COR-L47 (cell line): Measurements from ENCODE around the gene METTL16.
"Not testable (repeated sequence)": the region's sequence is repeated elsewhere in the genome, so short reads cannot be mapped to it uniquely, and the experiment has no call there.

Experiments used
- DNase-seq: peaks from one replicate; lab custom pipeline; 2025; lab: John Stamatoyannopoulos, UW

METTL16 gene

GRCh38 chr17:2502871-2503580 lies 8.7 kb downstream of the METTL16 start:
- DNase-seq, result no peak

- no peak for DNase-seq
These were observed 11.2 kb downstream of the METTL16 start for GRCh38 chr17:2500446-2500845.

- DNase-seq, result not testable (repeated sequence)
These were observed 22.4 kb downstream of the METTL16 start for GRCh38 chr17:2489286-2489685.

- DNase-seq, result no peak
These were observed 24.4 kb downstream of the METTL16 start for GRCh38 chr17:2487306-2487705.

- DNase-seq, result not testable (repeated sequence)
These were observed 25.0 kb downstream of the METTL16 start for GRCh38 chr17:2486709-2487108.

- DNase-seq, result no peak
These were observed 25.7 kb downstream of the METTL16 start for GRCh38 chr17:2485970-2486369.

GRCh38 chr17:2485543-2485942 lies 26.1 kb downstream of the METTL16 start:
- DNase-seq, result no peak

- DNase-seq, result peak; percentile 57
These were observed 26.8 kb downstream of the METTL16 start for GRCh38 chr17:2484876-2485275.

- DNase-seq, result no peak
These were observed 28.6 kb downstream of the METTL16 start for GRCh38 chr17:2483084-2483483.

- DNase-seq, result no peak
These were observed 29.5 kb downstream of the METTL16 start for GRCh38 chr17:2482218-2482617.

- no peak for DNase-seq
These were observed 29.9 kb downstream of the METTL16 start for GRCh38 chr17:2481760-2482159.

- DNase-seq, result no peak
These were observed 33.2 kb downstream of the METTL16 start for GRCh38 chr17:2478458-2478857.

GRCh38 chr17:2475056-2475455 lies 36.6 kb downstream of the METTL16 start:
- DNase-seq, result no peak

- no peak for DNase-seq
These were observed 37.3 kb downstream of the METTL16 start for GRCh38 chr17:2474371-2474770.

GRCh38 chr17:2468270-2468669 lies 43.4 kb downstream of the METTL16 start:
- no peak for DNase-seq

- no peak for DNase-seq
These were observed 44.8 kb downstream of the METTL16 start for GRCh38 chr17:2466931-2467330.

GRCh38 chr17:2462481-2462880 lies 49.2 kb downstream of the METTL16 start:
- no peak for DNase-seq

- no peak for DNase-seq
These were observed 51.8 kb downstream of the METTL16 start for GRCh38 chr17:2459917-2460271.

- DNase-seq, result no peak
These were observed 53.8 kb downstream of the METTL16 start for GRCh38 chr17:2457913-2458312.

GRCh38 chr17:2456475-2456874 lies 55.2 kb downstream of the METTL16 start:
- no peak for DNase-seq

GRCh38 chr17:2455956-2456355 lies 55.7 kb downstream of the METTL16 start:
- DNase-seq, result no peak

GRCh38 chr17:2453866-2454265 lies 57.8 kb downstream of the METTL16 start:
- no peak for DNase-seq

GRCh38 chr17:2453325-2453724 lies 58.4 kb downstream of the METTL16 start:
- no peak for DNase-seq

GRCh38 chr17:2452216-2452750 lies 59.4 kb downstream of the METTL16 start:
- DNase-seq, result no peak
